ENCODE measurements around the gene ANGPTL1. TPM values are rescaled to one million over a fixed set of nuclear protein-coding genes. Genes with fewer than 3 reads are reported as not detected.

The ANGPTL1 gene
- total and polyA plus RNA-seq, 10 of the 15 experiments (the other 5 are each of a cell fraction or from before 2014, with no cell fraction given) = not detected

DNA sequence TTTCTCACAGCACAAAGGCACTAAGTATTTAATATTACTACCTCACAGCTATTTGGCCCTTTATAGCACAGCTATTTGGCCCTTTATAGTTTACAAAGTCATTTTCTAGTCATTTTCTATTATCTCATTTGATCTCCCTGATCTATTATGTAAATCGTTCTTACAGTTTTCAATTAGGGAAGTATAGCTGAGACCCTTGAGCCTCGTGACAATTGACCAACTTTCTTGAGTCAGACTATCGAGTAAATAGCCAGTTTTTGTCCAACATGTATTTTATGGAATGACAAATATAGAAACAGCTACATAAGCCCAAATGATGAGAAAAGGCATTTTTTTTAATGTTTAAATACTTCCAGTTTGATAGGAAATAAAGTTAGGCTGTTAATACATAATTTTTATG, 7.0 kb upstream of the ANGPTL1 start:
- BruUV-seq (replicated peaks) = no TSS peak
- no peak for FAIRE-seq
- Histone ChIP-seq H3K79me2 (ENCODE audit: control insufficient read depth, insufficient read depth, low read length) (no peaks in the 10 kb centered on the region), H3K27ac (ENCODE audit: control insufficient read depth, insufficient read depth) (no peak overlapping the region), H3K27me3 (replicated peaks in 1 of 2; ENCODE audit: control insufficient read depth in 2 of 2, insufficient read depth in 2 of 2, low read length in 1 of 2) (no peaks in the 10 kb centered on the region), H3K9ac (ENCODE audit: control insufficient read depth, insufficient read depth, low read length) (no peak overlapping the region), H3K4me3 (no peak overlapping the region), H3K36me3 (ENCODE audit: control insufficient read depth in 2 of 2, insufficient read depth in 2 of 2, low read length in 1 of 2) (no peaks in the 10 kb centered on the region), H3K9me3 (replicated peaks; ENCODE audit: control insufficient read depth, insufficient read depth, low read length) (no peaks in the 10 kb centered on the region), H3K4me2 (ENCODE audit: control insufficient read depth, insufficient read depth) (no peak overlapping the region), H4K20me1 (ENCODE audit: control insufficient read depth, insufficient read depth) (no peaks in the 10 kb centered on the region), H3K4me1 (ENCODE audit: control insufficient read depth, insufficient read depth, low read length) (no peaks in the 10 kb centered on the region), H2AFZ (ENCODE audit: control insufficient read depth, low read depth, low read length) (no peak overlapping the region)
- ATAC-seq = no peak
- in situ Hi-C loops (cut with MboI) = no loop called here
- ChIA-PET SMC1A (ENCODE audit: uncharacterized antibody, unreplicated experiment) (interaction anchor here (1.0 to 1.1 kb wide), 2 partner anchors 21 to 44 kb away, joined by 3 read pairs; no protein-coding TSS in a partner anchor), RAD21 (ENCODE audit: unreplicated experiment) (no interaction called here), POLR2A (no interaction called here), CTCF (interaction anchor here (1.2 kb wide), 1 partner anchor 125 kb away, joined by 3 read pairs; no protein-coding TSS in a partner anchor)
- WGBS (ENCODE audit: insufficient coverage, insufficient replicate concordance, low lambda C conversion rate, missing lambda C conversion rate) = 20% methylated on average over 3 of the region's 3 CpGs
- TF ChIP-seq HDGF (IDR thresholded peaks at IDR 0.05) = no peak
- TF ChIP-seq RCOR1 (conservative IDR thresholded peaks at IDR 0.05; ENCODE audit: low read depth, low read length) = no peak
- no peak for TF ChIP-seq EP300 (IDR thresholded peaks at IDR 0.05; ENCODE audit: borderline replicate concordance in 1 of 2, control insufficient read depth in 1 of 2, low read depth in 2 of 2, low read length in 2 of 2)
- no peak for TF ChIP-seq KAT2A (conservative IDR thresholded peaks at IDR 0.05; ENCODE audit: control insufficient read depth, low read depth, low read length)
- no peak for TF ChIP-seq SMAD1 (IDR thresholded peaks at IDR 0.05; ENCODE audit: low read depth, partially characterized antibody)
- TF ChIP-seq, protein P1, sequence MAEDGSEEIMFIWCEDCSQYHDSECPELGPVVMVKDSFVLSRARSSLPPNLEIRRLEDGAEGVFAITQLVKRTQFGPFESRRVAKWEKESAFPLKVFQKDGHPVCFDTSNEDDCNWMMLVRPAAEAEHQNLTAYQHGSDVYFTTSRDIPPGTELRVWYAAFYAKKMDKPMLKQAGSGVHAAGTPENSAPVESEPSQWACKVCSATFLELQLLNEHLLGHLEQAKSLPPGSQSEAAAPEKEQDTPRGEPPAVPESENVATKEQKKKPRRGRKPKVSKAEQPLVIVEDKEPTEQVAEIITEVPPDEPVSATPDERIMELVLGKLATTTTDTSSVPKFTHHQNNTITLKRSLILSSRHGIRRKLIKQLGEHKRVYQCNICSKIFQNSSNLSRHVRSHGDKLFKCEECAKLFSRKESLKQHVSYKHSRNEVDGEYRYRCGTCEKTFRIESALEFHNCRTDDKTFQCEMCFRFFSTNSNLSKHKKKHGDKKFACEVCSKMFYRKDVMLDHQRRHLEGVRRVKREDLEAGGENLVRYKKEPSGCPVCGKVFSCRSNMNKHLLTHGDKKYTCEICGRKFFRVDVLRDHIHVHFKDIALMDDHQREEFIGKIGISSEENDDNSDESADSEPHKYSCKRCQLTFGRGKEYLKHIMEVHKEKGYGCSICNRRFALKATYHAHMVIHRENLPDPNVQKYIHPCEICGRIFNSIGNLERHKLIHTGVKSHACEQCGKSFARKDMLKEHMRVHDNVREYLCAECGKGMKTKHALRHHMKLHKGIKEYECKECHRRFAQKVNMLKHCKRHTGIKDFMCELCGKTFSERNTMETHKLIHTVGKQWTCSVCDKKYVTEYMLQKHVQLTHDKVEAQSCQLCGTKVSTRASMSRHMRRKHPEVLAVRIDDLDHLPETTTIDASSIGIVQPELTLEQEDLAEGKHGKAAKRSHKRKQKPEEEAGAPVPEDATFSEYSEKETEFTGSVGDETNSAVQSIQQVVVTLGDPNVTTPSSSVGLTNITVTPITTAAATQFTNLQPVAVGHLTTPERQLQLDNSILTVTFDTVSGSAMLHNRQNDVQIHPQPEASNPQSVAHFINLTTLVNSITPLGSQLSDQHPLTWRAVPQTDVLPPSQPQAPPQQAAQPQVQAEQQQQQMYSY (CRISPR knock-in tag; IDR thresholded peaks at IDR 0.05) = no peak
- TF ChIP-seq CBX5 (IDR thresholded peaks at IDR 0.05; ENCODE audit: low read depth) = no peak
- TF ChIP-seq GABPA (IDR thresholded peaks at IDR 0.05; ENCODE audit: low read depth) = no peak
- TF ChIP-seq, protein P2, sequence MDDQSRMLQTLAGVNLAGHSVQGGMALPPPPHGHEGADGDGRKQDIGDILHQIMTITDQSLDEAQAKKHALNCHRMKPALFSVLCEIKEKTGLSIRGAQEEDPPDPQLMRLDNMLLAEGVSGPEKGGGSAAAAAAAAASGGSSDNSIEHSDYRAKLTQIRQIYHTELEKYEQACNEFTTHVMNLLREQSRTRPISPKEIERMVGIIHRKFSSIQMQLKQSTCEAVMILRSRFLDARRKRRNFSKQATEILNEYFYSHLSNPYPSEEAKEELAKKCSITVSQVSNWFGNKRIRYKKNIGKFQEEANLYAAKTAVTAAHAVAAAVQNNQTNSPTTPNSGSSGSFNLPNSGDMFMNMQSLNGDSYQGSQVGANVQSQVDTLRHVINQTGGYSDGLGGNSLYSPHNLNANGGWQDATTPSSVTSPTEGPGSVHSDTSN (IDR thresholded peaks at IDR 0.05; ENCODE audit: insufficient replicate concordance, low read depth, low read length) = no peak
- no peak for DNase-seq (ENCODE audit: low read depth, low spot score)
- intact Hi-C loops (cut with micrococcal nuclease; ENCODE audit: unreplicated experiment) = no loop called here

Data from GM12878 (cell line).